NCI-H748 (cell line): Measurements from ENCODE around the gene COPZ1.
"Not testable (repeated sequence)": the region's sequence is repeated elsewhere in the genome, so short reads cannot be mapped to it uniquely, and the experiment has no call there.

Source experiments
- DNase-seq: peaks from one replicate; lab custom pipeline; 2025; ENCODE audit not compliant: unreplicated experiment; lab: John Stamatoyannopoulos, UW

COPZ1 gene

DNA sequence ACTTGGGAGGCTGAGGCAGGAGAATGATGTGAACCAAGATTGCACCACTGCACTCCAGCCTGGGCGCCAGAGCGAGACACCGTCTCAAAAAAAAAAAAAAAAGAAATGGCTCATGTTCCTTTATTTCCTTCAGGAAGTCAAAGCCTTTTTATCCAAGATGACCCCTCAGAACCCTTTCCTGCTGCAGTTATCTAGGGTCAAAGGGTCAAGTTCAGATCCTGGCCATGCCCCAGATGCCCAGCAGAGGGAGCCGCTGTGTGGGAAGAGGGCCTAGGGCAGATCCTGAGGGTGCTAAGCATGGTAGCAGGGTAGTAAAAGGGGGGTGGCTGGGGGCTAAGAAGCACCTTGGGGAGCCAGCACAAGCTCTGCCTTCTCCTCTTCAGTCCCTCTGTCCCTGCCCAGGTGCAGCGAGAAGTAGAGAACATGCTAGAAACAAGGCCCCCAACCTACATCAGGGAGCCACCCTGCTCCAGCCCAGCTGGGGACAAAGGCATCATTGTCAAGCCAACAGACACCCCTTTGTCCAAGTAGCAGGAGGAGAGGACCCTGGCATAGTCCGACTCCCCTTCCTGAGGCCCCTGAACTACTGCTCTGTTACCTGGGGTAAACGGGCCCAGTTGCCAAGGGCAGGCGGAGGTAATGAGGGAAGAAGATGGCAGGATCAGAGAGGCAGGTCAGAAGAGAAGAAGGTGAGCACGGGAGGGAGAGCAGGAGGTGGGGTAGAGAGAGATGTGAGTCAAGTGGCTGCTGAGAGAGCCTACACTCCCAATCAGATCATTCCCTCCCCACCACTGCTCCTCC is 30.6 kb upstream of the COPZ1 start:
- peak; percentile 65 for DNase-seq

DNA sequence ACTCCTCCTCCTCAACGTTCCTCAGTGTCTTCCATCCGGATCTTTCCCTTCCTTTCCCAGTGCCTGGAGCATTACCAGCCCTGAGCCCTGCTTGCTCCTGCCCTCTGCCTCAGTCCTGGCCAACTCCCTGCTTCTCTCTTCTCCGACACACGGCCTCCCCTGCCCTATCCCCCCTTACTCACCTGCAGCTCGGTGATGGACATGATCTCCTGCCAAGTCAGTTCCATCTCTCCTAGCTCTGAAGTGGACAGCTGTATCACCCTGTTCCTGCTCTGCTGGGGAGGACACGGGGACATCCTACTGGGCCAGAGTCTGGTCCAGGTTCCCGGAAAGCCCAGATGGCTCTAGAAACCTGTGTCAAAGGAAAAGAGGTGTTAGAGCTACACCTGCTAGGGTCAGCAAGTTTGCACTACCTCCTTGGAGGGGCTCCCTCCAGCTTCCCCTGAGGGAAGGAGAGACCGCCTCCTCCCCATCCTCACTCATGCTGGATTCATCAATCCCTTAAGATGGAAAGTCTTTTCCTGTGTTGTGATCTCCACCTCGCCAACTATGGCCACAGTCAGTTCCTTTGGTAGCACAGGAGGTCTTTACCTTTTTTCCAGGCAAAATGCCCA is 29.9 kb upstream of the COPZ1 start:
- DNase-seq, result no peak

DNA sequence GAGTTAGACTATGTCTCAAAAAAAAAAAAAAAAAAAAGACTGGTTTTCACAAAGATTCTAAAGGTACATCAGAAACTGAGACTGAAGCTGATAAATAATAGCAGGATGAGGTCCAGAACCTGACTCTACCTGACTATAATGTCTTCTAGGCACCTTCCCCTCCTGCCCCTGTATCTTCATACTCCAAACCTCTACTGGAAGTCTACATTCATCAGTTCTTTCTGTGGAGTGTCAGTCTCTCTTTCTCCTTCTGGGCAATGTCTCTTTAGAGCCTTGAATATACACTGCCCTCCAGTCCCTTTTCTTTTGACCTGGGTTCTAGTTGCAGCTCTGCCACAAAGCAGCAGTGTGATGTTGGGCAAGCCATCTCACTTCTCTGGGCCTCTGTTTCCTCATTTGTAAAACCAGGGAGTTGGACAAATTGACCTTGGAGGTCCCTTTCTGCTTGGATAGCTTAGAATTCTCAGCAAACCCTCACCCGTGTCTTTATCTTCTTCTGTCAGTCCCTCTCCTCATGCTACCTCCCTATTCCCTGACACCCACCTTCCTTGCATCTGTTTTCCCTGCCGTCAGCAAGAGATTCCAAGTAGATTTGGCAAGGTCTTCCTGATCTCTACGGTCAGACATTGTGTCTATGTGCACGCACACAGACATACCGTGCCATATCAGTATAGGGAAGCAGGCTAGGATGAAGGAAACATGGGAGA is 28.4 kb upstream of the COPZ1 start:
- no peak for DNase-seq

DNA sequence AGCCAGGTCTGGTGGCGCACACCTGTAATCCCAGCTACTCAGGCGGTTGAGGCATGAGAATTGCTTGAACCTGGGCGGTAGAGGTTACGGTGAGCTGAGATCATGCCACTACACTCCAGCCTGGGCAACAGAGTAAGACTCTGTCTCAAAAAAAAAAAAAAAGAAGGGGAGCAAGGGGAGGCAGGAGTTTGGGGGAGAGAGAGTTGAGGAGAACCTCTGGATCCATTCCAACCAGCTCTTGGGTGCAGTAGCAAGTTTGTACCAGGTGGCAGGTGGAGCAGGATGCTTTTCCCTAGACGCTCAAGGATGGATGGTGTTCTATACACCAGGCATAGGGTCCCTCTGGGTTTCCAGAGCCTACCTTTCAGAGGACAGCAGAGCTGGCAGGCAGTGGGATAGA is 26.0 kb upstream of the COPZ1 start:
- no peak for DNase-seq

DNA sequence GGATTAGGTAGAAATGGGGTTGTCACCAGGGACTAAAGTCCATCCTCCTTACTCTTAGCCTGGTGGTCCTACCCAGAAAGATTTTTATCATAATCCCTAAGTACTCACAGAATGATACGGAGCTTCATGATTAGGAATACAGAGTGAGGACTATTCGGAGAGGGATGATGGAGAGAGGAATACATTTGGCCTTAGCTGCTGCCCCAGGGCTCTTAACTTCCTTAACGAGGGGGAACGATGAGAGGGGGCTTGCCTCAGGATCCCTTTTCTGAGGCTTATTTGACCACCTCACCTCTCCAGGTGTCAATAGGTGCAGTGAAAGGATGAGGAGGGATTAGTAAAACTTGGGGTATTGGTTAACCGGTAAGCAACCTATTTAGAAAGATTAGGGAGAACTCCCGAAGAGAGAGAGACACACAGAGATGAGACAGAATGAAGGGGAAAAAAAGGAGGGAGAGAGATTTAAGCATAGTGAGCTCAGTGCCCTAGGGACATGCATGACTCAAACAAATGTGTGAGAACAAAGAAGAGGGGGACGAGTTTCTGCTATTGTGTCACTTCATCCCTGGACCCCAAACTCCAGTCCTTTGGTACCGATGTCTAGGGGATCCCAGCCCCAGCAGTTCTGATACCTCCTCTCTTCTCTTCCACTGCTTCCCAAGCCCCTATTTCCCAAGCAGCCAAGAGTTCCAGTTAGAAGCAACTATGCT is 25.3 kb upstream of the COPZ1 start:
- DNase-seq, result no peak

GRCh38 chr12:54300225-54300731 is 24.7 kb upstream of the COPZ1 start:
- DNase-seq, result no peak

DNA sequence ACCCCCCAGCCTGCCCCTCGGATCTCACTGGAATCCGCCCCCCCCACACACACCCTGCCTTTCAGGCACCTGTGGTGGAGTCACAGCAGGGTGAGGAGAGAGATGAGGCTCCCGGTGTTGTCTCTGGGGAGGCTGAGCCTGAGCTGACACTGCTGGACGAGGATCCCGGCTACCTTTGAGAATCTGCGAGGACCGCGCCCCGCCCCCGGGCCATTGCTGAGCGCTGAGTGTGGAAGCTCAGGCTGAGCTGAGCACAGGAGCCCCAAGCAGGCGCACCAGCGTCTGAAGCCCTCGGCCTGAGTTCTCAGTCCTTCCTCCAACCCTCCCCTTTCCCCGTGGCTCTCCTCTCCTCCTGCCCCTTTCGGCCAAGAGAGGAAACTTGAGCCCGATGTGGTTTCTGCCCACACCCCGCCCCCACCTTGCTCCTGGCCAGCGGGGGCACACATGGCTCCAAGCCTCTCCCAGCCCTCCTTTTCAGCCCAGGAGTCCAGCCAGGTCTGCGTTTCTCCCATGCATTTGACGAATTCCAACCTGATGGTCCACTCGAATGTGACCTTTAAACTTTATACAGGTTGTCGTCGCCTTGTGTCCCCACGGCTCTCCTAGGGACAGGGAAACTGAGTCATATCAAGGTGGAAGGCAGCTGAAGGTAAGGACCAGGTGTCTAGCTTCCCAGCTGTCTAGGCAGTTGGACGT is 24.1 kb upstream of the COPZ1 start, which contains the start of gene NFE2:
Gene NFE2, minus strand, starts transcription at position 284 of the 696 bp plus-strand sequence. CDS start 5,767 bp downstream, outside the sequence.
- DNase-seq, result peak; percentile 67

GRCh38 chr12:54301428-54302048 is 23.4 kb upstream of the COPZ1 start:
- no peak for DNase-seq

DNA sequence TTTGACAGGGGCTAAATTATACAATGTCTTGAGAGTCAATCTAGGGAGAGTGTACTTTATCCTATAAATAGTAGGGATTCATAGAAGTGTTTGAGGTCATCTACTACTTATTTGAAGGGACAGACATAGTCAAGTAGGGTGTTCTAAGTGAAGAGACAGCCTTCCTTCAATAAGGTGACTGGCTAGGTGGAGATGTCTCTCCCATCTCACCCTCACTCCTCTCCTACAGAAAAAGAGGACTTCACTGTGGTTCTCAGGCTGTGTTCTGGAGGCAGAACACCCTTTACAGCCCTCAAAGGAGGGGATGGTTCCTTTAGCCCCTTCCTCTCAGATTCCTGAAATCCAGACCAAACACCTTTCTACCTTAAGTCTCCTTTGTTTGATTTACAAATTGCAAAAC is 21.3 kb upstream of the COPZ1 start:
- no peak for DNase-seq

GRCh38 chr12:54304187-54304810 is 20.6 kb upstream of the COPZ1 start:
- DNase-seq, result no peak

GRCh38 chr12:54306925-54307741 is 17.8 kb upstream of the COPZ1 start:
- peak; percentile 82 for DNase-seq

DNA sequence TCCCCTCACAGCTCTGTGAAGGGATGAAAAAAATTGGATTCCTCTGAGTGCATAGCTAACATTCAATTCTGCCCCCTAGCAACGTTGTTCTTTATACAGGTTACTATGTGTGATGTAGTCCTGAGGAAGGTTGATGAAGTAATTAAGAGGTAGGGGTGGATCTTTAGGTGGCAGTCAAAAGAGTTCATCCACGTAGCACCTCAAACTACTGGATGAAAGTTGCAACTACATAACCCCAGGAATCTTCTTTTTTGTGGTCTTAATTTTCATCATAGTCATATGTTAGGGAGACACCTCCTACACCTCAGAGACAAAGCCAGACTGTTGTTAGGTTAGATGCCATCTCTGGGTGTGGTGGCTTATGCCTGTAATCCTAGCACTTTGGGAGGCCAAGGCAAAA is 13.9 kb upstream of the COPZ1 start:
- DNase-seq, result no peak

- DNase-seq, result not testable (repeated sequence)
These were observed 12.6 kb upstream of the COPZ1 start for GRCh38 chr12:54312309-54312708.

DNA sequence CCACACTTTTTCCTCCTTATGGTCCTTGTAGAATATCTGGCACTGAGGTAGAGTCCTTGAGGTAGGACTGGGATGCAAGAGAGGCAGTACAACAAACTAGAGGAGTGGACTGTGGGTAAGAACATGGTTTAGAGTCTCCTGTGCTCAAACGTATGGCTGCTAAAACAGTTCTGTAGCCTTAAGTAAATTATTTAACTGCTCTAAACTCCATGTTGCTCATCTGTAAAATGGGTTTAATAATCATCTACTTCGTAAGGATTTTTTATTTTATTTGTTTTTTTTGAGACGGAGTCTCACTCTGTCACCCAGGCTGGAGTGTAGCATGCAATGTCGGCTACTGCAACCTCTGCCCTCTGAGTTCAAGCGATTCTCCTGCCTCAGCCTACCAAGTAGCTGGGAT is 3.6 kb upstream of the COPZ1 start:
- no peak for DNase-seq

- not testable (repeated sequence) for DNase-seq
These were observed 645 bp downstream of the COPZ1 start for GRCh38 chr12:54325442-54326109.

- no peak for DNase-seq
These were observed 3.8 kb downstream of the COPZ1 start for GRCh38 chr12:54328595-54329337.

DNA sequence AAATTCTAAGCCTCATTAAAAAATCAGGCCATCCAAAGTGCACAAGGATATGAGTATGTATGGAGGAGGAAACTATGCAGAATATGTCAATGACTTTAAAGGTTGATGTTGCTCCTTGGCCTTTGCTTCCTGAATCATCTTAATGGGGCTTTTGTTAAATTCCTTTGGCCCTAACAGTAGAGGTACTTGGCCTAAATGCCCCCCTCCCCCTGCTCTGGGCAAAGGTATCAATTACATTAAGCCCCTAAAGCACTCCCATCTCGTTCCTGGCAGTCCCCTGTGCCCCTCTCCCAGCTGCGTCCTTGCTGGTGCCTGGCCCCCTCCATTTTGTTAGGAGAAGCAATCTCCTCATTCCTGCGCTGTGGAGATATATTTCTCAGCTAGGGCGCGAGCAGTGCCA is 4.8 kb downstream of the COPZ1 start:
- DNase-seq, result no peak

DNA sequence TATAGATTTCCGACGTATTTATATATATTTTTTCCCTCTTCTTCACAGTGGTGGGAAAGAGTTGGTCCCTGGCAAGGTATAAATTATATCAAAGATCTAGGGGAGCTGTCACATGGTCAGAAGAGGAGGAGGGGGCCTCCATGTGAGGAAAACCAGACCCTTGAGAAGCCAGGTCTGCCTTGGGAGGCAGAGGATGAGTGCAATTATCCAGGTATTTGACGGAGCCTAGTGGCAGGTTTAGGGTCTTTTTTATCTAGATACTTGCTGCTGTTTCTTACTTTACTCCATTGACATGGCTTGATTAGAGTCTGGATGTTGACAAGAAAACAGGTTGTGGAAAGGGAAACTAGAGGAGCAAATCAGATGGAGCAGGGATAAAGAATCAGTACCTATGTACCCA is 5.5 kb downstream of the COPZ1 start:
- DNase-seq, result no peak
